Measurements from ENCODE around the gene UNC5CL. TPM values are rescaled to one million over a fixed set of nuclear protein-coding genes. Genes with fewer than 3 reads are reported as not detected.

The UNC5CL gene
- total and polyA plus RNA-seq, 2 of the 8 experiments (the other 6 are each of a cell fraction or from before 2014, with no cell fraction given), result 1.3 to 1.7 TPM

DNA sequence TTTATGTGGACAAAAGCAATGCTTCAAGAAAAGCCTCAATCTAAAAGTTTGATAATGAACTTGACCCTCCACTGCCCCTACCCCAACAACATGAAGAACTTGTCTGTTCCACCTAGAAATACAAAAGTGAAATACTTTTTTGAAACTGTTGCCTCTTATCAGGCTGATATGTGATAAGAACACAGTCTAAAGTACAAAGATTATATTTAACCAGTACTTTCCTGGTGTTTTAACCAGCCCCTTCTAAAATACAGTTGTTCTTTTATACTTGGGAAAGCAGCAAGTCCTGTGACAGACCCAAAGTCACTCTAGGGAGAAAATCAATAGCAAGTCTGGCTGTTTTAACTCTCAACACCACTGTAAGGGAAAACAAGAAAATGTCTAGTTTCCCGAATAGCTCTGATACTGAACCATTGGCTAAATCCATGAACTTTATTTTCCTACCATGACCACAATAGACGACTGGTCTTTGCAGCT is 26.6 kb upstream of the UNC5CL start:
- no peak overlapping the region for H4K91ac ChIP-seq (replicated peaks; ENCODE audit: insufficient read length, low read length)
- no peaks in the 10 kb centered on the region for H3K79me1 ChIP-seq (ENCODE audit: low read depth, low read length)
- H4K20me1 ChIP-seq (replicated peaks in 1 of 2; ENCODE audit: control insufficient read depth in 1 of 2, insufficient read depth in 2 of 2, low read length in 2 of 2), result no peaks in the 10 kb centered on the region
- H4K8ac ChIP-seq (ENCODE audit: extremely low read depth, insufficient read depth, low read length), result no peak overlapping the region
- H3K9ac ChIP-seq (replicated peaks in 1 of 4; ENCODE audit: extremely low read depth in 1 of 4, low read depth in 3 of 4, low read length in 3 of 4), result no peak overlapping the region
- H2AFZ ChIP-seq (ENCODE audit: low read length), result no peak overlapping the region
- no peak overlapping the region for H4K5ac ChIP-seq (ENCODE audit: insufficient read length, low read depth, low read length)
- no peaks in the 10 kb centered on the region for H3K23me2 ChIP-seq (ENCODE audit: low read depth, low read length)
- peaks cover 4 to 53% (median 26%) of the 10 kb centered on the region in 4 experiments; a peak in 7 of 8 replicates for H3K36me3 ChIP-seq (ENCODE audit: control insufficient read depth in 2 of 4, insufficient read depth in 4 of 4, low read length in 3 of 4)
- H3K18ac ChIP-seq (ENCODE audit: extremely low read depth, low read length), result no peak overlapping the region
- no peak overlapping the region for H2BK12ac ChIP-seq (ENCODE audit: low read depth, low read length)
- FAIRE-seq (no peak), DNase-seq (ENCODE audit: low read depth in 1 of 2, low spot score in 2 of 2) (no peak)
- H2BK5ac ChIP-seq (ENCODE audit: low read depth, low read length), result no peak overlapping the region
- no peak overlapping the region for H3K23ac ChIP-seq (ENCODE audit: insufficient read length)
- H3K4ac ChIP-seq (replicated peaks; ENCODE audit: insufficient read length, low read depth, low read length), result no peak overlapping the region
- no peak overlapping the region for H3K56ac ChIP-seq (replicated peaks; ENCODE audit: insufficient read length, low read depth, low read length)
- H2BK120ac ChIP-seq (replicated peaks; ENCODE audit: low read depth, low read length), result no peak overlapping the region
- WGBS, 2 experiments (ENCODE audit: extremely low coverage in 1 of 2, insufficient coverage in 1 of 2, insufficient read length in 1 of 2, insufficient replicate concordance in 2 of 2, low coverage in 1 of 2, low lambda C conversion rate in 2 of 2, missing lambda C conversion rate in 1 of 2), result 86% methylated on average over 2 of the region's 2 CpGs; no CpG with 5 or more reads in 1 of the 2 experiments
- no peak overlapping the region for H2BK15ac ChIP-seq (ENCODE audit: low read length)
- no peaks in the 10 kb centered on the region for H3K27me3 ChIP-seq (replicated peaks in 1 of 4; ENCODE audit: control insufficient read depth in 3 of 4, extremely low read depth in 1 of 4, insufficient read depth in 3 of 4, low read length in 3 of 4)
- ChIA-PET POLR2A (ENCODE audit: partially characterized antibody) (interaction anchor here (0.6 to 1.0 kb wide), 2 partner anchors 9 to 893 kb away, joined by 3 to 5 read pairs; no protein-coding TSS in a partner anchor), CTCF (ENCODE audit: partially characterized antibody) (interaction anchor here (0.7 to 1.2 kb wide), 7 partner anchors 9 to 870 kb away, joined by 3 to 11 read pairs (median 4); partner anchors contain the start of gene APOBEC2)
- no peak overlapping the region for H3K27ac ChIP-seq (ENCODE audit: low read depth, low read length)
- peaks cover 0 to under 1% (median 0%) of the 10 kb centered on the region in 4 experiments; a peak in 3 of 7 replicates for H3K4me1 ChIP-seq (replicated peaks in 1 of 4; ENCODE audit: control insufficient read depth in 3 of 4, insufficient read depth in 4 of 4, low read length in 3 of 4)
- H3K79me2 ChIP-seq (ENCODE audit: control insufficient read depth in 1 of 2, insufficient read depth in 2 of 2, low read length in 2 of 2), result no peaks in the 10 kb centered on the region
- no peak for TF ChIP-seq FOSL1 (IDR thresholded peaks at IDR 0.05; ENCODE audit: insufficient read depth, low read depth, low read length)
- TF ChIP-seq, protein P1, sequence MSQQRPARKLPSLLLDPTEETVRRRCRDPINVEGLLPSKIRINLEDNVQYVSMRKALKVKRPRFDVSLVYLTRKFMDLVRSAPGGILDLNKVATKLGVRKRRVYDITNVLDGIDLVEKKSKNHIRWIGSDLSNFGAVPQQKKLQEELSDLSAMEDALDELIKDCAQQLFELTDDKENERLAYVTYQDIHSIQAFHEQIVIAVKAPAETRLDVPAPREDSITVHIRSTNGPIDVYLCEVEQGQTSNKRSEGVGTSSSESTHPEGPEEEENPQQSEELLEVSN (IDR thresholded peaks at IDR 0.05), result no peak
- TF ChIP-seq POU5F1 (IDR thresholded peaks at IDR 0.05; ENCODE audit: low read depth, low read length), result no peak
- no peak overlapping the region for H2AK5ac ChIP-seq (ENCODE audit: low read depth, low read length)
- no peak overlapping the region for H3K4me3 ChIP-seq (ENCODE audit: extremely low read depth in 1 of 4, insufficient read depth in 2 of 4, low read depth in 3 of 4, low read length in 4 of 4)
- H3K4me2 ChIP-seq (ENCODE audit: insufficient read depth in 1 of 2, low read depth in 2 of 2, low read length in 2 of 2), result no peak overlapping the region
- no peak overlapping the region for H3K14ac ChIP-seq (ENCODE audit: insufficient read length)
- no peak overlapping the region for H2BK20ac ChIP-seq (ENCODE audit: low read length)
- no peaks in the 10 kb centered on the region for H3K9me3 ChIP-seq (ENCODE audit: insufficient read depth in 2 of 2, low read depth in 1 of 2, low read length in 1 of 2)

Measured in H1 (cell line).